ENCODE results near the gene DPCD.

DPCD gene

GRCh38 chr10:101639141-101639900 lies 51.2 kb downstream of the DPCD start:
- no peak overlapping the region for H3K4me3 ChIP-seq (ENCODE audit: low read length)
- TF ChIP-seq ZNF274 (IDR thresholded peaks at IDR 0.05; ENCODE audit: low read depth, low read length) = no peak

- no peak overlapping the region for H3K4me3 ChIP-seq (ENCODE audit: low read length)
- TF ChIP-seq ZNF274 (IDR thresholded peaks at IDR 0.05; ENCODE audit: low read depth, low read length) = no peak
These were observed 55.4 kb downstream of the DPCD start for GRCh38 chr10:101643546-101643945.

GRCh38 chr10:101644002-101644401 lies 55.9 kb downstream of the DPCD start:
- no peak for TF ChIP-seq ZNF274 (IDR thresholded peaks at IDR 0.05; ENCODE audit: low read depth, low read length)
- H3K4me3 ChIP-seq (ENCODE audit: low read length) = no peak overlapping the region

GRCh38 chr10:101645659-101646058 lies 57.5 kb downstream of the DPCD start:
- no peak for TF ChIP-seq ZNF274 (IDR thresholded peaks at IDR 0.05; ENCODE audit: low read depth, low read length)
- H3K4me3 ChIP-seq (ENCODE audit: low read length) = no peak overlapping the region

GRCh38 chr10:101646364-101646763 lies 58.2 kb downstream of the DPCD start:
- H3K4me3 ChIP-seq (ENCODE audit: low read length) = no peak overlapping the region
- no peak for TF ChIP-seq ZNF274 (IDR thresholded peaks at IDR 0.05; ENCODE audit: low read depth, low read length)

- no peak for TF ChIP-seq ZNF274 (IDR thresholded peaks at IDR 0.05; ENCODE audit: low read depth, low read length)
- H3K4me3 ChIP-seq (ENCODE audit: low read length) = no peak overlapping the region
These were observed 59.1 kb downstream of the DPCD start for GRCh38 chr10:101647255-101647654.

GRCh38 chr10:101649525-101650085 lies 61.5 kb downstream of the DPCD start:
- no peak overlapping the region for H3K4me3 ChIP-seq (ENCODE audit: low read length)

GRCh38 chr10:101650863-101651262 lies 62.7 kb downstream of the DPCD start:
- TF ChIP-seq ZNF274 (IDR thresholded peaks at IDR 0.05; ENCODE audit: low read depth, low read length) = no peak
- no peak overlapping the region for H3K4me3 ChIP-seq (ENCODE audit: low read length)

More at GRCh38 chr10:101649525-101650085, 61.5 kb downstream of the DPCD start:
- no peak for TF ChIP-seq ZNF274 (IDR thresholded peaks at IDR 0.05; ENCODE audit: low read depth, low read length)

GRCh38 chr10:101651336-101651735 lies 63.2 kb downstream of the DPCD start:
- no peak for TF ChIP-seq ZNF274 (IDR thresholded peaks at IDR 0.05; ENCODE audit: low read depth, low read length)
- H3K4me3 ChIP-seq (ENCODE audit: low read length) = no peak overlapping the region

- TF ChIP-seq ZNF274 (IDR thresholded peaks at IDR 0.05; ENCODE audit: low read depth, low read length) = no peak
- no peak overlapping the region for H3K4me3 ChIP-seq (ENCODE audit: low read length)
These were observed 65.4 kb downstream of the DPCD start for GRCh38 chr10:101653536-101653935.

GRCh38 chr10:101655570-101655969 lies 67.4 kb downstream of the DPCD start:
- H3K4me3 ChIP-seq (ENCODE audit: low read length) = no peak overlapping the region
- TF ChIP-seq ZNF274 (IDR thresholded peaks at IDR 0.05; ENCODE audit: low read depth, low read length) = no peak

- no peak for TF ChIP-seq ZNF274 (IDR thresholded peaks at IDR 0.05; ENCODE audit: low read depth, low read length)
These were observed 68.8 kb downstream of the DPCD start for GRCh38 chr10:101656890-101657289.

GRCh38 chr10:101658975-101659374 lies 70.9 kb downstream of the DPCD start:
- H3K4me3 ChIP-seq (ENCODE audit: low read length) = no peak overlapping the region
- no peak for TF ChIP-seq ZNF274 (IDR thresholded peaks at IDR 0.05; ENCODE audit: low read depth, low read length)

More at GRCh38 chr10:101656890-101657289, 68.8 kb downstream of the DPCD start:
- no peak overlapping the region for H3K4me3 ChIP-seq (ENCODE audit: low read length)
